HG02759 (cell line): ENCODE measurements around the gene SNX22.
"Not testable (repeated sequence)": the region's sequence is repeated elsewhere in the genome, so short reads cannot be mapped to it uniquely, and the experiment has no call there.

Source experiments
- ATAC-seq: cut with Tn5 transposase; IDR thresholded peaks from one replicate; pipeline ENCODE4 v1.9.1; 2021; ENCODE audit warnings: mild to moderate bottlenecking, moderate library complexity; ENCODE audit not compliant: unreplicated experiment

Gene SNX22

DNA sequence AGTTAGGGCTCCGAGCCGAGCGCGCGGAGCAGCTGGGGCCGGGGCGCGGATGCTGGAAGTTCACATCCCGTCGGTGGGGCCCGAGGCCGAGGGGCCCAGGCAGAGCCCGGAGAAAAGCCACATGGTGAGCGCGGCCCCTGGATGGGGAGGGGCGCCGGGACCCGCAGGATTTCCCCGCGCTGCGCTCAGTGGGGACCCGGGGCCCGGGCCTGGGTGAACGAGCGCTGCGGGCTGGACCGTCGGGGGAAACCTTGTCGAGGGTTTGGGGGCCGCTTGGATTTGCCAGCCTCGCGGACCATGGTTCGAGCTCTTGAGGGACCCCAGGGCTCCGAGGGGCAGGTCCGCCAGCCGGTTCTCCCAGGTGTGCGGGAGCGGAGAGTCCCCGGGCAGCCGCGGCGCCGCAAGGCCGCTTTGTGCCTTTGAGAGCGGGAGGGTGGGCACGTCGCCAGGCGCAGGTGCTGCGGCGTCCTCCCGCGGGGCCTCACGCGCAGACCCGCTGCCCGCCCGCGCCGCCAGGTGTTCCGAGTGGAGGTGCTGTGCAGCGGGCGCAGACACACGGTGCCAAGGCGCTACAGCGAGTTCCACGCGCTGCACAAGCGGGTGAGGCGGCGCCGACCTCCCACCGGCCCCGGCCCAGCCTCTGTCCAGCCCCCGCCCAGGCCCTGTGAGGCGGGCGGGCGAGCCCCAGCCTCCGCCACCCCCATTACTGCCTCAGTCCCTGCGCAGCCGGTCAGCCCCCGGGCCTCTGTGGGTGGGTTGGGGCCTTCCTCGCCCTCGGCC, at the start of gene SNX22:
Gene SNX22, plus strand, starts transcription at position 5 of the 780 bp plus-strand sequence. Its CDS starts 45 bp downstream, at position 50.
- ATAC-seq: peak; percentile 13

DNA sequence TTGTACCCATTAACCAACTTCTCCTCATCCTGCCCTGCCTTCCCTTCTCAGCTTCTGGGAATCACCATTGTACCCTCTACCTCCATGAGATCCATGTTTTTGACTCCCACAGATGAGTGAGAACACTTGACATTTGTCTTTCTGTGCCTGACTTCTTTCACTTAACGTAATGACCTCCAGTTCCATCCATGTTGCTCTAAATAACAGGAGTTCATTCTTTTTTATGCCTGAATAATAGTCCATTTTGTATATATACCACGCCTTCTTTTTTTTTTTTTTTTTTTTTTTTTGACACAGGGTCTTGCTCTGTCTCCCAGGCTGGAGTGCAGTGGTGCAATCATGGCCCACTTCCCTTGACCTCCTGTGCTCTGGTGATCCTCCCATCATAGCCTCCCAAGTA, 49.0 kb upstream of the SNX22 start:
- ATAC-seq: no peak

DNA sequence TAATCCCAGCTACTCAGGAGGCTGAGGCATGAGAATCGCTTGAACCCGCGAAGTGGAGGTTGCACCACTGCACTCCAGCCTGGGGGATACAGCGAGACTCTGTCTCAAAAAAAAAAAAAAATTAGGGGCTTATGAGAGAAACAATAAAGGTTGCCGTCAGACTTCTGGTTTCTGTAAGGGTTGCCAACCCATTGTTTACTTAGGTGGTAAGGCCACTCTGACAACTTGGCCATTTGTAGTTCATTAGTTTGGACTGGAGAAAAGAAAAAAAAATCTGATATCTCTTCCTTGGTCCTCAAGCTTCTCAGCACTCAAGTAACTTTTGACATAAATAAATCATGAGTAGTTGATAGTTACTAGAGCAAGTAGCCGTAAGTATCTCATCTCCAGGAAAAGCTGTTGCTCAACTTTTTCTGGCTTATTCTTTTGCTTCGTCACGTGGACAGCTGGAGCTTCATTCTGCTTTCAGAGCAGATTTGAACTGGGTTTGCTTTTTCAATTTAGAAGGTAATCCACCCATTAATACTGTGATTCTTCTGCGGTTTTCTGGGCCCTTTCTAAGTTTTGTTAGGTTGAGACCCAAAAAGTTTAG, 46.3 kb upstream of the SNX22 start:
- ATAC-seq: no peak

DNA sequence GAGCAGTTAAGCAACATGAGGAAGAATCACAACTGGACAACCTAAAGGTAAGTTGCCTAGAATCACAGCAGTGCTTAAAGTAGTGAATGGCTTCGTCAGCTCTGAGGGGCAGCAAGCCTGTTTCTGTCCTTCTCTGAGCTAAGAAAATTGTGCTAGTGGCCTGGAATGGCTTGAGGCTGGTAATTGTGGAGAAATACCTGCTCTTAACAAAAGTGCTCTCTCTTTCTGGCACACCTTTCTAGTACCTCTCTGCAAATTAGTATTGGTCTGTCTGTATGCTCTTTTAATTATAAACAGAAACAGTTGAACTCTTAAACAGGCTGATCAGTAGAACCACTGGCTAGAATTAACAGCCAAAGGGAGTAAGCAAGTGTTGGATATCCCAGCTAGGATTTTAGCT, 44.2 kb upstream of the SNX22 start:
- ATAC-seq: no peak

DNA sequence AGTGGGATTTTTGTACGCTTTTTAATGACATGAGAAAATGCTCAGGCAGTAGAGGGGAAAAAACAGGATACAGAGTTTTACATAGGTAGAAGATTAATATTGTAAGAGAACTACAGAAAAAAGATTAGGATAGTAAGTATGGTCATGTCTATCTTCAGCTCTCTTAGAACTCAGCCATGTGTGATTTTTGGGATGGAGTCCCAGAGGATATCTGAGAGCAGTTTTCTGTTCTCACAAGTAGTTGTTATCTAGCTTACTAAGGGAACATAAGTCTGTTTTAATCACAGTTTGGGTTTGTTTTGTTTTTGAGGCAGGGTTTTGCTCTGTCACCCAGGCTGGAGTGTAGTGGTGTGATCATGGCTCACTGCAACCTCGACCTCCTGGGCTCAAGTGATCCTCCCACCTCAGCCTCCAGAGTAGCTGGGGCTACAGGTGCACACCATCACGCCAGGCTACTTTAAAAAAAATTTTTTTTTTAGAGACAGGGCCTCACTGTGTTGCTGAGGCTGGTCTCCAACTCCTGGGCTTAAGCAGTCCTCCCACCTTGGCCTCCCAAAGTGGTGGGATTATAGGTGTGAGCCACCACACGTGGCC, 41.3 kb upstream of the SNX22 start:
- ATAC-seq: not testable (repeated sequence)

DNA sequence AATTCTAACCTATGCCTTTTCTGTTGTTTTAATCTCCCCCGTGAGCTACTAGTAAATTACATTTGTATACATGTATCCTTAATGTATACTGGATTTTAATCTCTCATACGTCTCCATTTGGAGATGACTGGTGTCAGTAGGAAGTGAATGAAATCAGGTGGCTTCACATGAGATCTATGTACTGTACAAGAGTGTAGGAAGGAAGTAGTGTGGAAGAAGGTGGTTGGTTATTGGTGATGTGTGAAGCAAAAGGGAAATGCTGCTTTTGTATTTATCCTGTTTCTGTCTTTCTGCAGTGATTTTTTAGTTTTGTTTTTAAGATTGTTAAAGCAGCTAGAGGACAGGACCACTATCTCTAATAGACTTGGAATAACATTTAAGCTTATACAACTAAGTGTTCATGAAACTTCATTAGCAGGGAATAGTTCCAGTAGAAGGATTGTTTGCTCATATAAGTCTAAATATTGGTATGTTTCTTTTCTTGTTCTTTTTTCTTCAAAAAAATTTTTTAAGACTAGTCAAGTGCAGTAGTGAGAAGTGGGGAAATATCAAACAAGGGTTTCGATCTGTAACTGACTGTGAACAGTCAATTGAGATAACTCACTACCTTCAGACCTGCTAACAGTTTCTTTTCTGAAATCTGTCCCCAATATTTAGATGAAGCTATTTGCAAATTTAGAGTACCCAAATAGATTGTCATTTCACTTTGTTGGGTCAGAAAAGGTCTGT, 40.4 kb upstream of the SNX22 start:
- ATAC-seq: no peak

DNA sequence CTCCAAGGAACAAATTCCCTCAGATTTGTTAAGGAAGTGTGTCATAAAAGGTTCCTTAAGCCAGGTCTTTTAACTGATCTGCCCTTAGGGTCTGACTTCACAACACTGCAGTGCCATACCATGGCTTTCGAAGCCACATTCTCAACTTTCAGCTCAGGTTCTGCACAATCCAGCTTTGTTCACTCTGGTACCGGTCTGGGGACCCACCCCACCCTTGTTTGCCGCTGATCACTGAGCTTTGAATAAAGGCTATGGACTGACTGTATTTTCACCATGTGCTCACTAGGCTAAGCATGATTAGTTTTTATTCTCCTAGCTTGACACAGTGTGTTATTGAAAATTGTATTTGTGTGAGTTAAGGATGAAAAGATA, 39.9 kb upstream of the SNX22 start:
- no peak for ATAC-seq

DNA sequence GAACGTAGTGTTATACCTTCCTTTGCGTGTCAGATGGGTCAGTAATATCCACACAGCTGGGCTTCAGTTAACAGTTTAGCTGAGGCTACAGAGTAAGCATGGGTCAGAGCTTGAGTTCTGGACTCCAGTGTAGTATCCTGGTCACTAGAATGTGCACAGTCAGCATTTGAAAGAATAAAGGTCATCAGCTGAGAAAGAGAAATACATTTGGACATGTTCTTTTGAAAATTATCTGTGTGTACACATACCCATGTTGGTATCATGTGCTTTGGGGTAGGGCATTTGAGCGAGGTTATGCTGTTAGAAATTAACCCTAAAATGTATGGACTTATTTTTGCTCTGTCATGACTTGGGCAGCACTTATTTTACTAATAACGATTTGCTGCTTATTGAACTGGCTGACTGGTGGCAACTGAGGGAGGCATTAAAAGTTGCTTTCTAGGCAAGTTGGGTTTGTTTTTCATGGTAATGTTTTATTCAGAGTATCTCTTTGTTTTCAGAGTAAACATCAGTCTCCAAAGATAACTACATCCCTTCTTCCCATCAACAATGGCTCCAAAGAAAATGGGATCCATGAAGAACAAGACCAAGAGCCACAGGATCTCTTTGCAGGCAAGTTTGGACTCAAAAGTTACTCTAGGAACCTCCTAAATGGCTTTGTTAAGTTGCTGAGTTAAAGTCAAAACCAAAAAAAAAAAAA, 39.3 kb upstream of the SNX22 start:
- ATAC-seq: no peak

DNA sequence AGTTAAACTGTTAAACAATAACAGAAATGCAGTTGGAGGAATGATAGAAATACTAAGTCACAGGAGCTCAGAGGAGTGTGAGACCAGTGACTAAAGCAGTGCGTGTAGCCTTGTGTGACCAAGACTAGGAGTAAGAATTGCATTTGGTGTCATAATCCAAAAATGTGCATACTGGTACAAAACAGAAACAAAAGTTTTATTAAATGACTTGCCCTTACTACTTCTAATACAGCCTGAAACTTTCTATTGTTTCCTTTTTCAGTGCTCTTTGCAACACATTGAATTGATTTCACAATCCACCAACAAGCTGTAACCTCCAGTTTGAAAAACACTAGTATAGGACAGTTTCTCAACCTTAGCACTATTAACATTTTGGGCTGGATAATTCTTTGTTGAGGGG, 38.6 kb upstream of the SNX22 start:
- ATAC-seq: peak; percentile 57

DNA sequence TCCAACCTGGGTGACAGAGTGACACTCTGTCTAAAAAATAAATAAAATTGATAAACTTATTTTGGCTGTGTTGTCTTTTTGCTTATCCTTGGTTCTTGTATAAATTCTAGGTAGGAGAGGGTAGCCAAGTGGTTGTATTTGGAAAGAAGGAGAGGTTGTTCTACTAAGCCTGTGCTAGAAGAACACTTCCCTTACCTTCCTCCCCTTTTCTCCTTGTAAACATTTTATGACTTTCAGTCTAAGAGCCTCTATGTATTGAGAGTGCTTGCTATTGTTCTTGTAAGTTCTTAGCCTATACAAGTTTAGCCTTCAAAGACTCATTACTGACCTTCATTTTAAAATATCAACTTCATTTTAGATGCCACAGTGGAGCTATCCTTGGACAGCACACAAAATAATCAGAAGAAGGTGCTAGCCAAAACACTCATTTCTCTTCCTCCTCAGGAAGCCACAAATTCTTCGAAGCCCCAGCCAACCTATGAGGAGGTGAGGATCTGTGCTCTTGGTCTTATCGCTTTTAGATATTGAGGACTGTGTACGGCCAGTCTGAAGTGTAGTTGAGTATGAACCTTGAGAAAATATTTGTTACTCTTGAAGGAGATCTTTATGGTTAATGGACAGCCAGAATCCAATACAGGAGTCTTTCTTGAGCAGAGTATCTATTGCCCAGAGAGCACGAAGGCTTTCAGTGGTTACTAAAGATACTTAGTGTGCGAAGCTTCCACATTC, 33.6 kb upstream of the SNX22 start:
- ATAC-seq: no peak

DNA sequence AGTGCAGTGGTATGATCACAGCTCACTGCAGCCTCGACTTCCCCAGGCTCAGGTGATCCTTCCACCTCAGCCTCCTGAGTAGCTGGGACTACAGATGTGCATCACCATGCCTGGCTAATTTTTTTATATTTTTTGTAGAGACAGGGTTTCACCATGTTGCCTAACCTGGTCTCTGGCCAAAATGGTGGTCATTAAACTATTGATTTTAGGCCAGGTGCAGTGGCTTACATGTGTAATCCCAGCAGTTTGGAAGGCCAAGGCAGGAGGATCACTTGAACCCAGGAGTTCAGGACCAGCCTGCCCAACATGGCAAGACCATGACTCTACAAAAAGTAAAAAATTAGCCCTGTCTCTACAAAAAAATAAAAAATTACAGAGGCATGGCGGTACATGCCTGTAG, 31.2 kb upstream of the SNX22 start:
- not testable (repeated sequence) for ATAC-seq

DNA sequence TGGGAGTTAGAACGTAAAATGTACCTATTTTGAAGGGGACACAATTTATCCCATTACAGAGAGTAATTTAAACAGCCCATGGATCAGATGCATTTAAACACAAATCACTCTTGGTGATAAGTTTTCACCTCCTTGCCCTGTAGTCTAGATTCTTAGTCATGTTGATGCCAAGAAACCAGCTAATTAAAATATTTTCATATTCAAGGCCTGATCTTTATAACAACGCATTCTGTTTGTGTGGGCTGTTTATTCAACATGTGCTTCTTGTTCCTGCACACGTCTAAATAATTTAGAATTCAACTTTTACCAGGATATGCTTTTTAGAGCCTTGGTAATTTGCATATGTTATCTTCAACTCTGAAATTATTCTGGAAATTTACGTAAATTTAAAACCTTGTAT, 29.9 kb upstream of the SNX22 start:
- no peak for ATAC-seq

DNA sequence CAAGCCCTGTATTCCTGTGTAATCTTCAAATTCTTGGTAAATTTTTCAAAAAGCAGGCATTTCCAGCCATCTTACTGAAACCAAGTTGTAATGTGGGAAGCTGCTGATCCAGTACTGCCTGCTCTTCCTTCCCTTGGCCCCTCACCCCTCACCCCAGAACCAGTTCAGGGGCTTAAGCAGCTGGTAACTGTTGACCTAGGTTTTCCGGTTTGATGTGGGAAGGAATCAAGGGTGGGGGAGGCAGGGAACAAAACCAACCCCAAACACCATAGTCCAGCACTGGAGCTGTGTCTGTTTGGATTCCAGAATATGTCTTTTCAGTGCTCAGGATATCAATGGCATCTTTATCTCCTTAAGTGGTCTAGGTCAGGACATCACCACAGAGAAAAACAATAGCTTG, 29.1 kb upstream of the SNX22 start:
- no peak for ATAC-seq

DNA sequence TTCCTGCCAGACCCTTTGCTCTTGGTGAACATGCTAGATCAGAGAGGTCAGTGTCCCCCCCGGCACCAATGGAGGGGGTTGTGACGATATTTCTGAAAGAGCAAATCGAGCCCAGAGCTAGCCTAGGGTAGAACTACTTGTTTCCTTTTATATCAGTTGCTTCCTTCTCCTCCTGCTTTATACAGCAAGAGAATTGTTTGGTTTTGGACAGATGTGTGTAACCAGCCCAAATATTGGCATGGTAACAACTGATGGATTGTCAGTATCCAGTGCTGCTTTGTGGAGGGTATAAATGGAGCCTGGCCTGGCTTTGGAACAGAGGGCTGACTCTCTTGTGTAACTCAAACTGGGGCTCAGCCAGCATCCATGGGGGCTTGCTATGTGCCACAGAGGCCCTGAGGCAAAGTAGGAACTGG, 28.6 kb upstream of the SNX22 start:
- ATAC-seq: no peak

DNA sequence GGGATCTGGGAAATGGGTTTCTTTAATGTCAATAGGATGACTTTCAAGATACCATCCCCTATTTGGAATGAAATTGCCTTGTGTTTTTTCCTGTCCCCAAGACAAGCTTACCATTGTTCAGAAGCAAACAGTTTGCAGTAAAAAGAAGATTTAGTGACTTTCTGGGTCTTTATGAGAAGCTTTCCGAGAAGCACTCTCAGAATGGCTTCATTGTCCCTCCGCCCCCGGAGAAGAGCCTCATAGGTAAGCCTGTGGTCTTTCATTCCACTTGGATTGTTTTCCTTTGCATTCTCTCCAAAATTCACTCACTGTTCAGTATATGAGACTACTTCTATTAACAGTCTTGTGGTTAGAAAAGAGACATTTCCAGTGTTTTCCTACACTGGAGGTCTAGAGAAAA, 25.6 kb upstream of the SNX22 start:
- no peak for ATAC-seq

DNA sequence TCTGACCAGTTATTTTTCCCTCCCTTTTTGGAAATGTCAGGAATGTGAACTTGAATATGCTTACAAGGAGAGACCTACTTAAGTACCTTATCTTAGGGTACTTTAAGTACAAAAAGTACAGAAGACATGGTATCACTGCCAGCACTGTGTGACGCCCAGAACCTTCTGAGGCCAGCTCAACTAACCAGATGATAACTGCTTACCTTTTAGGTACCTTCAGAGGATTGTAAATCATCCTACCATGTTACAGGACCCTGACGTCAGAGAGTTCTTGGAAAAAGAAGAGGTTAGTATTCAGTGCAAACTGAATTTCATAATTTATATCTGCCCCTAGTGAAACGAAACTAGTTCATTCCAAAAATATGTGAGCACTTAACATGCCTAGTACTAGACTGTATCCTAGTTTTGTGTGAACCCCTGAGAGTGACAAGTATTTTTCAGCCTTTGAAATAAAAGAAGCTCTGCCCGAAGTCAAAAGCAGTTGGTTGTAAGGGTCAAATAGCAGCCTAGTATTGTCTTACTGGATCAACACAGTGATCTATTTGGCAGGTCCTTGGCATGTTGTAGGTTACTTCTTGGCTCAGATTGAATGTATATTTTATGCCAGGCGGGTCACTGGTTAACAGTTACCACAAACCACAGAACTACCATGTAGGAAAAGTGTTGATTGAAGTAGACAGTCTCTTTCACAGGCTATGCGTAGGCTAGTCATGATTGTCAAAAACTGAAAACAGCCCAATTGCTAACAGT, 23.8 kb upstream of the SNX22 start:
- no peak for ATAC-seq

DNA sequence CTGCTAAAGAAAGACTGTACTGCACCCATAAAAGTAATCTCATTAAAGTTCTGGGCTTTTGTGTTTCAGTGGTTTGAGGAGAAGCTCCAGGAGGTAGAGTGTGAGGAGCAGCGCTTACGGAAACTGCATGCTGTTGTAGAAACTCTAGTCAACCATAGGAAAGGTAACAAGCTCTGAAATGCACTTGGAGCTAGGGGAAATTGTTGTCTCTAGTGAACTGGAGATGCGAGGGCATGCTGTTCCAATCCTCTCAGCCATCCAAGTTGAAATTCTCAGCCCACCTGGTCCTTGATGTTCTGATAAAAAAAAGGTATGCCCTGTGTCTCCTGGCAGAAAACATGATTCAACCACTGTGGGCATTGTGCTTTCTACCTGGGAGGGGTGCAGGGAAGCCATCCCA, 21.4 kb upstream of the SNX22 start:
- ATAC-seq: no peak

DNA sequence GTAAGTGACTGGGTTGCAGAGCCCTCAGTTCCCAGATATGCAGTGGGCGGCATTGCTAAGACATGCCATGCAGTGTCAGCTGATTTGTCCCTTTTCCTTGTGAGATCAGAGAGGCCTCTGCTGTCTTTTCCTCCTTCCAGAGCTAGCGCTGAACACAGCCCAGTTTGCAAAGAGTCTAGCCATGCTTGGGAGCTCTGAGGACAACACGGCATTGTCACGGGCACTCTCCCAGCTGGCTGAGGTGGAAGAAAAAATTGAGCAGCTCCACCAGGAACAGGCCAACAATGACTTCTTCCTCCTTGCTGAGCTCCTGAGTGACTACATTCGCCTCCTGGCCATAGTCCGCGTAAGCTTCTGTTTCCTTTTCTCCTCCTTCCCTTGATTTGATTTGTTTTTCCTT, 20.0 kb upstream of the SNX22 start:
- no peak for ATAC-seq

DNA sequence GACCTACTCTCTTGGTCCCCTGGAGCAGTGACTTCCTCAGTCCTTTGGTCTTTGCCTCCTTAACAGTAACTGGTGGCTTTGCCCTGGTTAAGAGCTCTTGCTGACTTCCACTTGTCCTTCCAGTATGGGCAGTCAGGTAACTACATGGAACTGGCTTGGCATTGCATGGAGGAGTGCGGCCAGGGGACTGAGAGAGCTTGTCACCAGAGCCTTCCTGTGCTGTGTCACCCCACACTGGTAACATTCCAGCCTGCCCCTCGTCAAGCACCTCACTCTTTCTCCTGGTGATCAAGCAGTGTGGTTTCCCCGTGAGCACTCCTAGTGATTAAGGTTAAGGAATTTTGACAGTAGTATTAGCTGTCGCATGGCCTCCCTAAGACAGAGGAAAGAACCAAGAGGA, 19.3 kb upstream of the SNX22 start:
- ATAC-seq: no peak
